Parathyroid adenoma (tissue), 2 donors: ENCODE measurements around the gene F8.
A peak's percentile ranks its signal among the peaks of the same experiment; 100 is the strongest.

Source experiments
- H2AFZ ChIP-seq: fragments of 300-600 bp; sonication (generic); one replicate; pipeline ENCODE4 v1.7.0; 2017; ENCODE audit warnings: antibody characterized with exemption, mild to moderate bottlenecking
- H3K27ac ChIP-seq: fragments of 300-600 bp; sonication (generic); one replicate; pipeline ENCODE4 v1.7.0; 2017
- H3K27me3 ChIP-seq: fragments of 300-600 bp; sonication (generic); one replicate; pipeline ENCODE4 v1.7.0; 2017; ENCODE audit warnings: low read length; ENCODE audit not compliant: control insufficient read depth, insufficient read depth
- H3K36me3 ChIP-seq: fragments of 300-600 bp; sonication (generic); one replicate; pipeline ENCODE4 v1.7.0; 2017; ENCODE audit warnings: low read length; ENCODE audit not compliant: control insufficient read depth, insufficient read depth
- H3K4me1 ChIP-seq: fragments of 300-600 bp; sonication (generic); one replicate; pipeline ENCODE4 v1.7.0; 2017; ENCODE audit warnings: control low read depth
- H3K4me2 ChIP-seq: fragments of 300-600 bp; sonication (generic); one replicate; pipeline ENCODE4 v1.7.0; 2017; ENCODE audit warnings: low read length
- H3K4me3 ChIP-seq: fragments of 300-600 bp; sonication (generic); one replicate; pipeline ENCODE4 v1.7.0; 2017; ENCODE audit warnings: low read depth, low read length
- H3K79me2 ChIP-seq: fragments of 300-600 bp; sonication (generic); one replicate; pipeline ENCODE4 v1.7.0; 2017; ENCODE audit warnings: control low read depth
- H3K9ac ChIP-seq: fragments of 300-600 bp; sonication (generic); one replicate; pipeline ENCODE4 v1.7.0; 2017; ENCODE audit warnings: mild to moderate bottlenecking
- H3K9me3 ChIP-seq: fragments of 300-600 bp; sonication (generic); one replicate; pipeline ENCODE4 v1.7.0; 2017; ENCODE audit warnings: low read length; ENCODE audit not compliant: control insufficient read depth
- TF ChIP-seq, protein P1 (sequence below): fragments of 300-600 bp; sonication (generic); IDR thresholded peaks from one replicate; pipeline ENCODE4 v1.7.0; 2017; ENCODE audit warnings: antibody characterized with exemption, mild to moderate bottlenecking
- donor health status: primary hyperparathyroidism.

Gene F8

DNA sequence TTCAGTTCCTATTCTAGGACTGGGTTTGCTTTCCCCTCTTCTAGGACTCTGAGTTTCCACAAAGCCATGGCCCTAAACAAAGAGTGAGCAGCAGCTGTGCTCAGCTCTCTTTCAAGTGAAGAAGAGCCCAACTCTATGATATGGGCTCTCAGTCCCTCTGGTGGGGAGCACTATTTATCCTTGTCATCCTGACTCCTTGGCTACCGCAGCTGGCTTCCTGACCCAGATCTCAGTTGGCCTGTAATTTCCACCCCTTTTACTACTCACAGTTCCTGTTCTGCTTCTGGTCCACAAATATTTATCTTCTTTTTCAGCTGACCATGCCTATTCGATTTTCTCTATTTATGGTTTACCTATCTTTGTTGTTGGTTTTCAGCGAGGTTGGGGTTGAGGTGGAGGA, 33.8 kb downstream of the F8 start:
- H2AFZ ChIP-seq: no peak overlapping the region
- H3K4me1 ChIP-seq: no peaks in the 10 kb centered on the region
- H3K27ac ChIP-seq: no peak overlapping the region
- H3K27me3 ChIP-seq: no peaks in the 10 kb centered on the region
- no peaks in the 10 kb centered on the region for H3K9me3 ChIP-seq
- H3K4me2 ChIP-seq: no peak overlapping the region
- H3K9ac ChIP-seq: no peak overlapping the region
- H3K4me3 ChIP-seq: no peak overlapping the region
- no peaks in the 10 kb centered on the region for H3K79me2 ChIP-seq
- TF ChIP-seq, protein P1, sequence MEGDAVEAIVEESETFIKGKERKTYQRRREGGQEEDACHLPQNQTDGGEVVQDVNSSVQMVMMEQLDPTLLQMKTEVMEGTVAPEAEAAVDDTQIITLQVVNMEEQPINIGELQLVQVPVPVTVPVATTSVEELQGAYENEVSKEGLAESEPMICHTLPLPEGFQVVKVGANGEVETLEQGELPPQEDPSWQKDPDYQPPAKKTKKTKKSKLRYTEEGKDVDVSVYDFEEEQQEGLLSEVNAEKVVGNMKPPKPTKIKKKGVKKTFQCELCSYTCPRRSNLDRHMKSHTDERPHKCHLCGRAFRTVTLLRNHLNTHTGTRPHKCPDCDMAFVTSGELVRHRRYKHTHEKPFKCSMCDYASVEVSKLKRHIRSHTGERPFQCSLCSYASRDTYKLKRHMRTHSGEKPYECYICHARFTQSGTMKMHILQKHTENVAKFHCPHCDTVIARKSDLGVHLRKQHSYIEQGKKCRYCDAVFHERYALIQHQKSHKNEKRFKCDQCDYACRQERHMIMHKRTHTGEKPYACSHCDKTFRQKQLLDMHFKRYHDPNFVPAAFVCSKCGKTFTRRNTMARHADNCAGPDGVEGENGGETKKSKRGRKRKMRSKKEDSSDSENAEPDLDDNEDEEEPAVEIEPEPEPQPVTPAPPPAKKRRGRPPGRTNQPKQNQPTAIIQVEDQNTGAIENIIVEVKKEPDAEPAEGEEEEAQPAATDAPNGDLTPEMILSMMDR: no peak
- no peaks in the 10 kb centered on the region for H3K36me3 ChIP-seq

DNA sequence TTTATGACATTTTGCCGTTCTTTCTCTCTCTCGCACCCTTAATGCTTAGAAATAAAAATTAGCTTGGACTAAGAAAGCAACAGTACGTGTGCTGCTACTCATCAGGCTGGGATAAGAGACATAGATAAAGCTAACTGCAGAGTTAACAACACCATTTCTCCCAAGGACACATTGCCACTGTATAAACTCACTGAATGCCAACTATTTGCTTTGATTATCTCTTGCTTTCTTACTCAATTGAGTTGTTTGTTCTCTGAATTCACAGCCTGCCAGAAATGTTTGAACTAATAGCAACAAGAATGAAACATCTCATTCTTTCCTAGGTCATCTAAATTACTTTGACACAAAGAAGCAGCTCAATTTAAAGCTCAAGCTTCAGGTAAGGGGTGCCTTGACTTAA, 34.6 kb downstream of the F8 start:
- no peaks in the 10 kb centered on the region for H3K27me3 ChIP-seq
- TF ChIP-seq, protein P1: no peak
- no peak overlapping the region for H2AFZ ChIP-seq
- H3K27ac ChIP-seq: no peak overlapping the region
- H3K9ac ChIP-seq: no peak overlapping the region
- H3K9me3 ChIP-seq: no peaks in the 10 kb centered on the region
- H3K4me3 ChIP-seq: no peak overlapping the region
- H3K4me1 ChIP-seq: no peaks in the 10 kb centered on the region
- no peak overlapping the region for H3K4me2 ChIP-seq
- no peaks in the 10 kb centered on the region for H3K79me2 ChIP-seq
- no peaks in the 10 kb centered on the region for H3K36me3 ChIP-seq

- H3K27ac ChIP-seq: no peak overlapping the region
- TF ChIP-seq, protein P1: no peak
- H2AFZ ChIP-seq: no peak overlapping the region
- H3K4me2 ChIP-seq: no peak overlapping the region
- no peaks in the 10 kb centered on the region for H3K4me1 ChIP-seq
- no peak overlapping the region for H3K4me3 ChIP-seq
- no peaks in the 10 kb centered on the region for H3K36me3 ChIP-seq
- H3K9ac ChIP-seq: no peak overlapping the region
- no peaks in the 10 kb centered on the region for H3K9me3 ChIP-seq
- no peaks in the 10 kb centered on the region for H3K79me2 ChIP-seq
- no peaks in the 10 kb centered on the region for H3K27me3 ChIP-seq
Measured at GRCh38 chrX:154986826-154987575, 35.5 kb downstream of the F8 start.

- no peaks in the 10 kb centered on the region for H3K36me3 ChIP-seq
Measured at GRCh38 chrX:154981116-154981411, 41.5 kb downstream of the F8 start.

More at GRCh38 chrX:154981116-154981411, 41.5 kb downstream of the F8 start:
- Histone ChIP-seq H3K79me2 (no peaks in the 10 kb centered on the region), H2AFZ (peak overlapping the region; percentile 68), H3K9me3 (no peaks in the 10 kb centered on the region), H3K4me3 (peak overlapping the region; percentile 37), H3K4me1 (no peaks in the 10 kb centered on the region), H3K9ac (no peak overlapping the region), H3K27me3 (no peaks in the 10 kb centered on the region), H3K4me2 (peak overlapping the region; percentile 72), H3K27ac (no peak overlapping the region)
- TF ChIP-seq, protein P1: no peak
